Measurements from ENCODE around the gene DNAH2.

Gene DNAH2

GRCh38 chr17:7818746-7819645, 101.5 kb downstream of the DNAH2 start:
- no peaks in the 10 kb centered on the region for H3K9me3 ChIP-seq (ENCODE audit: insufficient read depth, low read depth, low read length)
- no peak overlapping the region for H3K4me2 ChIP-seq (ENCODE audit: low read depth, low read length, poor library complexity, severe bottlenecking)
- no peak overlapping the region for H3K9ac ChIP-seq (ENCODE audit: low read depth, low read length, poor library complexity, severe bottlenecking)
- TF ChIP-seq EZH2phosphoT487 (IDR thresholded peaks at IDR 0.05; ENCODE audit: borderline replicate concordance) (no peak), CTCF (conservative IDR thresholded peaks at IDR 0.05; ENCODE audit: low read length) (no peak)
- no peaks in the 10 kb centered on the region for H3K79me2 ChIP-seq (ENCODE audit: insufficient read depth, low read length)
- no peak overlapping the region for H3K4me3 ChIP-seq (ENCODE audit: low read length, poor library complexity, severe bottlenecking)
- H3K36me3 ChIP-seq (ENCODE audit: insufficient read depth, low read length) = no peaks in the 10 kb centered on the region
- no peak overlapping the region for H2AFZ ChIP-seq (ENCODE audit: low read length)
- no peaks in the 10 kb centered on the region for H4K20me1 ChIP-seq (ENCODE audit: insufficient read depth, low read length, poor library complexity, severe bottlenecking)
- no peaks in the 10 kb centered on the region for H3F3A ChIP-seq (ENCODE audit: low read depth)
- no peaks in the 10 kb centered on the region for H3K9me2 ChIP-seq (replicated peaks; ENCODE audit: low read depth, low read length)
- H3K27me3 ChIP-seq (ENCODE audit: insufficient read depth, low read length, poor library complexity, severe bottlenecking) = no peaks in the 10 kb centered on the region
- no peaks in the 10 kb centered on the region for H3K4me1 ChIP-seq (ENCODE audit: insufficient read depth, low read length, poor library complexity, severe bottlenecking)

GRCh38 chr17:7820231-7820630, 102.7 kb downstream of the DNAH2 start:
- TF ChIP-seq CTCF (conservative IDR thresholded peaks at IDR 0.05; ENCODE audit: low read length) (no peak), EZH2phosphoT487 (IDR thresholded peaks at IDR 0.05; ENCODE audit: borderline replicate concordance) (no peak)
- no peaks in the 10 kb centered on the region for H4K20me1 ChIP-seq (ENCODE audit: insufficient read depth, low read length, poor library complexity, severe bottlenecking)
- no peaks in the 10 kb centered on the region for H3K9me3 ChIP-seq (ENCODE audit: insufficient read depth, low read depth, low read length)
- no peak overlapping the region for H3K9ac ChIP-seq (ENCODE audit: low read depth, low read length, poor library complexity, severe bottlenecking)
- H3K4me1 ChIP-seq (ENCODE audit: insufficient read depth, low read length, poor library complexity, severe bottlenecking) = no peaks in the 10 kb centered on the region
- no peak overlapping the region for H3K4me3 ChIP-seq (ENCODE audit: low read length, poor library complexity, severe bottlenecking)
- H3K9me2 ChIP-seq (replicated peaks; ENCODE audit: low read depth, low read length) = no peaks in the 10 kb centered on the region
- no peak overlapping the region for H3K4me2 ChIP-seq (ENCODE audit: low read depth, low read length, poor library complexity, severe bottlenecking)
- no peaks in the 10 kb centered on the region for H3K36me3 ChIP-seq (ENCODE audit: insufficient read depth, low read length)
- H3K79me2 ChIP-seq (ENCODE audit: insufficient read depth, low read length) = no peaks in the 10 kb centered on the region
- no peaks in the 10 kb centered on the region for H3F3A ChIP-seq (ENCODE audit: low read depth)
- no peak overlapping the region for H2AFZ ChIP-seq (ENCODE audit: low read length)
- no peaks in the 10 kb centered on the region for H3K27me3 ChIP-seq (ENCODE audit: insufficient read depth, low read length, poor library complexity, severe bottlenecking)

- TF ChIP-seq EZH2phosphoT487 (IDR thresholded peaks at IDR 0.05; ENCODE audit: borderline replicate concordance) = no peak
- TF ChIP-seq CTCF (conservative IDR thresholded peaks at IDR 0.05; ENCODE audit: low read length) = no peak
- Histone ChIP-seq H3K9ac (ENCODE audit: low read depth, low read length, poor library complexity, severe bottlenecking) (no peak overlapping the region), H3K4me2 (ENCODE audit: low read depth, low read length, poor library complexity, severe bottlenecking) (no peak overlapping the region), H3F3A (ENCODE audit: low read depth) (no peaks in the 10 kb centered on the region), H3K4me3 (ENCODE audit: low read length, poor library complexity, severe bottlenecking) (no peak overlapping the region), H3K79me2 (ENCODE audit: insufficient read depth, low read length) (no peaks in the 10 kb centered on the region), H3K9me3 (ENCODE audit: insufficient read depth, low read depth, low read length) (no peaks in the 10 kb centered on the region), H3K27me3 (ENCODE audit: insufficient read depth, low read length, poor library complexity, severe bottlenecking) (no peaks in the 10 kb centered on the region), H3K36me3 (ENCODE audit: insufficient read depth, low read length) (no peaks in the 10 kb centered on the region), H4K20me1 (ENCODE audit: insufficient read depth, low read length, poor library complexity, severe bottlenecking) (no peaks in the 10 kb centered on the region), H2AFZ (ENCODE audit: low read length) (no peak overlapping the region), H3K9me2 (replicated peaks; ENCODE audit: low read depth, low read length) (no peaks in the 10 kb centered on the region), H3K4me1 (ENCODE audit: insufficient read depth, low read length, poor library complexity, severe bottlenecking) (no peaks in the 10 kb centered on the region)
Measured at GRCh38 chr17:7822126-7822525, 104.6 kb downstream of the DNAH2 start.
